Muscle of back (tissue), 11 donors: ENCODE measurements around the gene GNAI2. TPM values are rescaled to one million over a fixed set of nuclear protein-coding genes. Genes with fewer than 3 reads are reported as not detected.
"Not testable (repeated sequence)": the region's sequence is repeated elsewhere in the genome, so short reads cannot be mapped to it uniquely, and the experiment has no call there.

ENCODE experiments used
- DNase-seq, 3 donors: peaks; one replicate each; pipeline versions ENCODE4 v3.0.0 to v3.0.0-alpha.2; 2013
- polyA plus RNA-seq, 10 donors: library from polyadenylated mRNA; unstranded; fragments of 120-200 nt; gene quantifications; one replicate each; pipeline ENCODE4 v1.2.1, GENCODE V29; 2013; ENCODE audit not compliant: insufficient read length in 10 of 10

GNAI2 gene
- polyA plus RNA-seq, 10 donors: 160 to 205 (median 182) TPM

GRCh38 chr3:50275141-50275995 lies 39.4 kb downstream of the GNAI2 start:
- DNase-seq: peak in 1 of 3 donors; percentile 33

GRCh38 chr3:50275996-50276761 lies 40.2 kb downstream of the GNAI2 start:
- peak in 1 of 3 donors; percentile 39 for DNase-seq

- DNase-seq: no peak
Measured at GRCh38 chr3:50276762-50277101, 40.7 kb downstream of the GNAI2 start.

GRCh38 chr3:50278123-50278879 lies 42.3 kb downstream of the GNAI2 start:
- DNase-seq: no peak

GRCh38 chr3:50278880-50279224 lies 42.8 kb downstream of the GNAI2 start, which contains the start of gene LSMEM2:
LSMEM2 (plus strand) TSS chr3:50279087; CDS start chr3:50279114, 27 bp downstream.
- DNase-seq: peak in 1 of 3 donors; percentile 44

GRCh38 chr3:50279255-50280016 lies 43.4 kb downstream of the GNAI2 start:
- DNase-seq: no peak

- not testable (repeated sequence) for DNase-seq
Measured at GRCh38 chr3:50284121-50284520, 48.1 kb downstream of the GNAI2 start.

GRCh38 chr3:50286322-50287227 lies 50.6 kb downstream of the GNAI2 start:
- no peak for DNase-seq

- DNase-seq: no peak
Measured at GRCh38 chr3:50287262-50287661, 51.3 kb downstream of the GNAI2 start.

GRCh38 chr3:50288387-50289007 lies 52.5 kb downstream of the GNAI2 start:
- no peak for DNase-seq

- DNase-seq: no peak
Measured at GRCh38 chr3:50289130-50289529, 53.1 kb downstream of the GNAI2 start.

GRCh38 chr3:50290161-50290641 lies 54.2 kb downstream of the GNAI2 start:
- no peak for DNase-seq

GRCh38 chr3:50292159-50293078 lies 56.4 kb downstream of the GNAI2 start, which contains the start of gene IFRD2:
IFRD2 (minus strand) TSS chr3:50292429; CDS start chr3:50292274, 155 bp downstream.
- peak; percentile 97 to 99 (median 98) for DNase-seq

- no peak for DNase-seq
Measured at GRCh38 chr3:50293079-50293801, 57.2 kb downstream of the GNAI2 start.

GRCh38 chr3:50294089-50294488 lies 58.1 kb downstream of the GNAI2 start:
- no peak for DNase-seq

GRCh38 chr3:50294492-50295403 lies 58.7 kb downstream of the GNAI2 start:
- DNase-seq: no peak
